DMS53 treated with DMSO at 0.1 percent for 48 hours (cell line): ENCODE data around the gene ZNF138.
"Not testable (repeated sequence)": the region's sequence is repeated elsewhere in the genome, so short reads cannot be mapped to it uniquely, and the experiment has no call there.

Source experiments
- DNase-seq: peaks from one replicate; lab custom pipeline; 2025; ENCODE audit not compliant: unreplicated experiment; lab: John Stamatoyannopoulos, UW

The ZNF138 gene

DNA sequence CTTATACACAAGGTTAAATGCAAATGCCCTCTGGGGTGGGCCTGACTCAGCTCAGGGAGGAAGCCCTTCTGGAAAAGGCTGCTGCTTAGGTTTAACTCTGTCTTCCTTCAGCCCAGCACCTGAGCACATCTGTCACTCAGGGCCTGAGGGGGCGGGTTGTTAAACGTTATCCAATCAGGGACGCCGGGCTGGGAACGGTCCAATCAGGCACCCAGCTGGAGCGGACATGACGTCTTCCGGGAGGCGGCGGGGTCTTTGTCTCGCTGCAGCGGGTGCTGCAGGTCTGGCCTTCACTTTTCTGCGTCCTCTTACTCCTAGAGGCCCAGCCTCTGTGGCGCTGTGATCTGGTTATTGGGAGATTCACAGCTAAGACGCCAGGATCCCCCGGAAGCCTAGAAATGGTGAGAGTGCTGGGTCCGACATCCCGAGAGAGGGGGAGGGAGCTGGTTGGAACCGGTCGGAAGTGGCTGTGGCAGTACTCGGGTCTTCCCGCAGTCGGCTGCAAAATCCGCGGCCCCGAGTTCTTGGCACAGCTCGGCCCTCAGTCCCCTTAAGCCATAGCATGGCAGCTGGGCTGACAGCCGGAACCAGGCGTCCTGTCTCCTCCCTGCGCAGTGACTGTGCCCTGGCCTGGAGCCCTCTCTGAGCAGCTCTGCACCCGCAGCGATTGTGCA, at the start of gene ZNF138:
Gene ZNF138 (plus strand): TSS at position 258 of the 674 bp plus-strand sequence. CDS start 141 bp downstream, at position 399.
- peak; percentile 98 for DNase-seq

DNA sequence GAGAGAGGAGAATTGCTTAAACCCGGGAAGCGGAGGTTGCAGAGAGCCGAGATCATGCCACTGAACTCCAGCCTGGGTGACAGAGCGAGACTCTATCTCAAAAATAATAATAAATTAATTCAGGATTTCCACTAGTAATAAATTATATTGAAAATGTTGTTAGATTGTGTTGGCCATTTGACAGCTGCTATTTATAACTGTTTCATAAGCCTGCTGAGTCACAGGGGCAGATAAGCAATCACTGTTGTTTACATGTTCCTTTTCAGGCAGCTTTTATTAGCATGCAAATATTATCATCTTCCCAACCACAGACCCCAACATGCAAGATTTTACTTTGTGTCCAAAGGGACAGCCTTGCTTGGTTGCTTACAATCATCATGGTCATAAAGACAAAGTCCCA, 49.5 kb upstream of the ZNF138 start:
- no peak for DNase-seq

DNA sequence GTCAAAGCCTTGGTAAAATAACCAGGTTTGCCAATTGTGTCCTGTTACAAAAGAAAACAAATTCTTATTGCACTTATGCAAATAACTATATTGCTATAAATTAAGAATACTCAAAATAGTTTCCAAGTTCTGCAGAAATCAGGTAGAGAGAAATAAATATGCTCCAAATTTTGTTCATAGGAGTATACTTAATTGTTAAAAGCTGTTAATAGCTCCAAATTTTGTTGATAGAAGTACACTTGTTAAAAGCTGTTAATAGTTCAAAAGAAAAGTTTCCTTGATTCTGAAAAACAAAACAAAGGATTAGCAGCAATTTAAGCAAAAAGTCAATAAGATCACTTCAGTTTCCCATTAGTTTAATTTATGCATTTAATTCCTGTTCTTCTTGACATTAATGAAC, 46.4 kb upstream of the ZNF138 start:
- DNase-seq, result no peak

DNA sequence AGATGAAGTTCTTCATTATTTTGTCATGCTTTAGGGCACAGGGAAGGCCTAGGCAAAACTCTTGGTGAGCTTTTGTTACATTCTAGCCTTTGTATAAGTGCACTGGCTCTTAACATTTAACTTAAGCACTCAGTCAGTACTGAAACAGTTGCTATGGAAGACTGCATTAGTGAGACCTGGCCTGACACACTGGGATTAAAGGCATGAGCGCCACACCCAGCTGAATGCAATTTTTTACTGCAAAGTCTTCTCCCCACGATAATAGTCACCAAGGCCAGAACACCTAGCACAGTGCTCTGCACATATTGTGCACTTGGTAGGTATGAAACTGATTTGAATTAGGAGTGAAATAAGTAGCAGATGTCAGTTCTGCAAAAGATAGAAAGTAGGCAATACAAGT, 41.2 kb upstream of the ZNF138 start:
- DNase-seq, result no peak

DNA sequence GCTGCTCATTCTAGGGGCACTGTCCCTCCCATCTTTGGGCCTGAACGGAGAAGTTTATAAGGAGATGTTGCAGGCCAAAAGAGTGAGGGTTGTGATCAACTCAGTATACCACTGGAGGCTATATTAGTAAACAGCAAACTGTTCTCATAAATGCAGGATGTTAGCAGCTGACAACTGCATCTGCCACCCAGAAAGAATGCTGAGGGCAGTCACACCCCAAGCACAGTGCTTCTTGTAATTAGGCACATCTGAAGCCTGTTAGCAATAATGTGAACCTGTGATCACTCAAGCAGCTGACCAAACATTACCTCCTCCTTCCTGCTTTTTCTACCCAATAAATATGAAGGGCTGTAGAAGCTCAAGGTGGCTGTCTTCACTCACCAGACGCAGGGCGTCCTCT, 38.4 kb upstream of the ZNF138 start:
- DNase-seq, result no peak

DNA sequence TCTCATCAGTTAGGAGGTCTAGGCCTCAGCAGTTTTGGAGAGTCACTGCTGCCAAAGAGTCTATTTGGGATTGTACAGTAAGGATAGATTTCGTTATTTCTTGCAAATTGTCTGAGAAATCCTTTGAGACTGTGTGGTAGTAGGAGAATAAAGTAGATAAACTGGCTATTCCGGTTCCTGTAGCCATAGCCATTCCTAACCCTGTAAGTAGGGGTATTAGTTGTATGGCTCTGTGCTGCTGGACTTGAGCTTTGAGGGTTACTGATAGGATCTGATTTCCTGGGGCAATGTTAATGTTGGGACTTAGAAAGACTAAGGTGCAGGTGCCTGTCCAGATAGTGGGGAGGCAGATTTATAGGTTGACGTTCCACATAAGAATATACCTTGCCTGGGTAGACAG, 36.1 kb upstream of the ZNF138 start:
- DNase-seq, result peak; percentile 62

DNA sequence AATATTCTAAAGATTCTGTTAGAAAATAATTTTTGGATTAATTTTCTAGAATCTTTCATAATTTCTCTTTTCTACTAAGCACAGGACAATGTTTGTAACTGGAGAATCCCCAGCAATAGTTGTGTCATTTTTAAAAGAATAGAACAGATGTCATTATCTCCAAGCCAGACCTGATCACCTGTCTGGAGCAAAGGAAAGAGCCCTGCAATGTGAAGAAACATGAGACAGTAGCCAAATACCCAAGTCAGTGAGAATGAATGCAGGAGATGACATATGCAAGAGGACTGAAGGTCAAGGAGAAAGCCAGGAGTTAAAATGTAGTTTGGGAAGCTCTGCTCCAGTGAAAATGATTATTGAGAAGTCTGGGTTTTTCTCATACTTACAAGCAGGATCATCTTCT, 25.4 kb upstream of the ZNF138 start:
- no peak for DNase-seq

DNA sequence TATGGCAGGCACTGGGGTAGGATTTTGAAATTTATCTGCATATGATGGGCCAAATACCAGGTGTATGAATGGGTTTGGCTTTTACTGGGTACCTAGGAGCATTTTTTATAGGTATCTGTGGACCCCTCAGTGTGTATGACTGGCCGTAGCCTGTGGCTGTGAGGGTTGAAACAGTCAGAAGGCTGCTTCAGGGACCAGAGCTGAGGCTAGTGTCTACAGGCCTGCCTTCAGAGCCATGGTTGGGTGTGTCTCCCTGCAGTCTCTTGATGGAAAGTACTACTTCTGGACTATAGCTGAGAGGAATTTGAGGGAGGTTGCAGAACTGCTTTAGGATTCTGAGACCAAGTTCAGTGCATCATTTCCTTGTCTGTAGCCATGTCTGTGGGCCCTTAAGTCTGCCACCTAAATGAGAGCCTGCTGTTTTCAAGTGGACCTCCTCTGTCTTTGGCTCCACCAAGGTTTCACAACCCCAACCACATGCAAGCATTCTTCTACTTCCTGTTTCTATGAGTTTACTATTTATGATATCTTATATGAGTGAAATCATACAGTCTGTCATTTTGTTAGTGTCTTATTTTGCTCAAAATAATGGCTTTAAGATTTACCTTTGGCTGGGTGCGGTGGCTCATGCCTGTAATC, 19.9 kb upstream of the ZNF138 start:
- no peak for DNase-seq

DNA sequence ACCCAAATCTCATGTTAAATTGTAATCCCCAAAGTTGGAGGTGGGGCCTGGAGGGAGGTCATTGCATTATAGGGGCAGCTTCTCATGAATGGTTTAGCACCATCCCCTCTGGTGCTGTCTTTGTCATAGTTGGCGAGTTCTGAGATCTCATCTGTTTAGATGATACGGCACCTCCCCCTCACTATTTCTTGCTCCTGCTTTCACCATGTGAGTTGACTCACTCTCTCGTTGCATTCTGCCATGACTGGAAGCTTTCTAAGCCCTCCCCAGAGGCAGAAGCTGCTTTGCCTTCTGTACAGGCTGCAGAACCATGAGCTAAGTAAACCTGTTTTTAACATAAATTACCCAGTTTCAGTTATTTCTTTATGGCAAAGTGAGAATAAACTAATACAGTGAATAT, 18.9 kb upstream of the ZNF138 start:
- DNase-seq, result no peak

DNA sequence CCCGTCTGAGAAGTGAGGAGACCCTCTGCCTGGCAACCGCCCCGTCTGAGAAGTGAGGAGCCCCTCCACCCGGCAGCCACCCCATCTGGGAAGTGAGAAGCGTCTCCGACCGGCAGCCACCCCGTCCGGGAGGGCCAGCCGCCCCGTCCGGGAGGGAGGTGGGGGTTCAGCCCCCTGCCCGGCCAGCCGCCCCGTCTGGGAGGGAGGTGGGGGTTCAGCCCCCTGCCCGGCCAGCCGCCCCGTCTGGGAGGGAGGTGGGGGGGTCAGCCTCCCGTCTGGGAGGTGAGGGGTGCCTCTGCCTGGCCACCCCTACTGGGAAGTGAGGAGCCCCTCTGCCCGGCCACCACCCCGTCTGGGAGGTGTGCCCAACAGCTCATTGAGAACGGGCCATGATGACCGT, 9.4 kb upstream of the ZNF138 start:
- not testable (repeated sequence) for DNase-seq

DNA sequence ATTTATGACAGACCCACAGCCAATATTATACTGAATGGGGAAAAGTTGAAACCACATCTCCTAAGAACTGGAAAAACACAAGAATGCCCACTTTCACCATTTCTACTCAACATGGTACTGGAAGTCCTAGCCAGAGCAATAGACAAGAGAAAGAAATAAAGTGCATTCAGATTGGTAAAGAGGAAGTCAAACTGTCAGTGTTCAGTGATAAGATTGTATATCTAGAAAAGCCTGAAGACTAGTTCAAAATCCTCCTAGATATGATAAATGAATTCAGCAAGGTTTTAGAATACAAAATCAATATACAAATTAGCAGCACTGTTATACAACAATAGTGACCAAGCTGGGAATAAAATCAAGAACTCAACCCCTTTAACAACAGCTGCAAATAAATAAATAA, 6.9 kb upstream of the ZNF138 start:
- DNase-seq, result no peak

DNA sequence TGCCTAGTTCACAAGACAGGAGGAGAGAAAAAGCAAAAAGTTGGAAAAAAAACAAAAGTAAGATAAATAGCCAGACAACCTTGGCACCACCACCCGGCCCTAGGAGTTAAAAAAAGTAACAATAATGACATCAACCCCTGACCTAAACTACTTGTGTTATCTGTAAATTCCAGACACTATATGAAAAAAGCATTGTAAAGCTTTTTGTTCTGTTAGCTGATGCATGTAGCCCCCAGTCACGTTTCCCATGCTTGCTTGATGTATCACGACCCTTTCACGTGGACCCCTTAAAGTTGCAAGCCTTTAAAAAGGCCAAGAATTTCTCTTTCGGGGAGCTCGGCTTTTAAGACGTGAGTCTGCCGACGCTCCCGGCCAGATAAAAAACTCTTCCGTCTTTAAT, 5.0 kb upstream of the ZNF138 start:
- DNase-seq, result not testable (repeated sequence)

DNA sequence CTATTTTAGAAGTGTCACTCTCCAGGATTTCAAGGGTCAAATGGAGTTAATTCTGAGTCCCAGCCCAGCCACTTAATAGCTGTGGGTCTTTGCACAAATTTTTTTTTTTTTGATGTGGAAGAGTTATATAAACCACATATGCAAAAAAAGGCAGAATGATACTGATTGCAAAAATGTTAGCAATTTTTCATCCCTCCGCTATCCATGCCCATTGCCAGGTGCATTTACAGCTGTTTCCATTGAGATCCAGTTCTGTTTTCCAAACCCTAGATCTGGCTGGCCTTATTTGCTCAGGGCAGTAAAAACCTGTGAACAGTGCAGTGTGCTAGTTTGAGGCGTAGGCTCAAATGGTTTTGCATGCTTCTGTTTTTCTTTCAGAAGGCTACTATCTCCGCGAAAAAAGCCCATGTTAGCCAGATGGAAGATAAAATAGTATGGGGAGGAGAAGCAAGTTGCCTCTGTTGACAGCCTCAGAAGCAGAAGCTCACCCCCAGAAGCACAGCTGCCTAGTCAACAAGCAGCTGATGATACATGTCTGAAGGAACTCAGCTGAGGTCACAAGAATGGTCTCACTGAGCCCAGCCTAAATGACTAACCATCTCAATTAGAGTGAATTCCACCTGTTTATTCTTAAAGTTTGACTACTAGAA, 997 bp upstream of the ZNF138 start:
- no peak for DNase-seq

DNA sequence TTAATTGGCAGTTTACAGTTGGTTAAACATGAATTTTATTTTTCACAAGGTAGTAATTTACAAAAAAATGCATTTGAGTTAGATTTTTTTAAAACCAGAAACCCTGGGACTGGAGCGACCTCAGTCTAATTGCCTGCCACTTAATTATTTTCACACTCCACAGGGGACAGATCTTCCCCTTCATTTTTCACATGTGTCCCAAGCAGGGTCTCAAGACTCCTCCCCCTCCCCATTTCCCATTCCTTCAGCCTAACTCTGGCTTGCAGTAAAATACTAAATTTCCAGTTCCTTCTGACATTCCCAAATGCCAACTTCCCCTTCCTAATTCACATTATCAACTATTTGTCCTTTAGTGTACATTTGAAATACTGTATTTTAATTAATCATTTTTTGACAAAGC, 948 bp downstream of the ZNF138 start:
- no peak for DNase-seq

DNA sequence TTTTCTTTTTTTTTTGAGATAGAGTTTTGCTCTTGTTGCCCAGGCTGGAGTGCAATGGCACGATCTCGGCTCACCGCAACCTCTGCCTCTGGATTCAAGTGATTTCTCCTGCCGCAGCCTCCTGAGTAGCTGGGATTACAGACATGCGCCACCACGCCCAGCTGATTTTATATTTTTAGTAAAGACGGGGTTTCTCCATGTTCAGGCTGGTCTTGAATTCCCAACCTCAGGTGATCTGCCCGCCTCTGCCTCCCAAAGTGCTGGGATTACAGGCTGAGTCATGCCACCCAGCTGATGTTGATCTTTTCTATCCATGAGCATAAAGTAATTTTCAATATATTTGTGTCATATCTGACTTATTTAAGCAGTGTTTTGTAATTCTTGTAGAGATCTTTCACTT, 4.9 kb downstream of the ZNF138 start:
- not testable (repeated sequence) for DNase-seq

DNA sequence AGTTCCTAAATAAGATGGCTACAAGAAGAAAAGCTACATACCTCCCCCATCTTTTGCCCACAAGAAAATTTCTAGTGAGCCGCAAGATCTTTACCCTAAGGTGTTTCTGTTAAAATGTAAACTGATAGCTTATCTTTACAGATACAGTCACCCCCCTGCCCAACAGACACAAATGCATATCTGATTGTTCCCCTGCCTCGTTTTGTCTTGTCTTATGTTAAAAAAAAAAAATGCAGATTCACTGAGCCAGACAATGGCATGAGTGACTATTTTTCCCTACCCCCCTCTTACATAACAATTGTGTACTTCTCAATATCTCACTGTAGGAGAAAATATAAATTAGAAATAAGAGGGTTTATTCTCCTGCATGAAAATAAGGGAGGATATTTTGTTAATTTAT, 8.5 kb downstream of the ZNF138 start:
- no peak for DNase-seq

DNA sequence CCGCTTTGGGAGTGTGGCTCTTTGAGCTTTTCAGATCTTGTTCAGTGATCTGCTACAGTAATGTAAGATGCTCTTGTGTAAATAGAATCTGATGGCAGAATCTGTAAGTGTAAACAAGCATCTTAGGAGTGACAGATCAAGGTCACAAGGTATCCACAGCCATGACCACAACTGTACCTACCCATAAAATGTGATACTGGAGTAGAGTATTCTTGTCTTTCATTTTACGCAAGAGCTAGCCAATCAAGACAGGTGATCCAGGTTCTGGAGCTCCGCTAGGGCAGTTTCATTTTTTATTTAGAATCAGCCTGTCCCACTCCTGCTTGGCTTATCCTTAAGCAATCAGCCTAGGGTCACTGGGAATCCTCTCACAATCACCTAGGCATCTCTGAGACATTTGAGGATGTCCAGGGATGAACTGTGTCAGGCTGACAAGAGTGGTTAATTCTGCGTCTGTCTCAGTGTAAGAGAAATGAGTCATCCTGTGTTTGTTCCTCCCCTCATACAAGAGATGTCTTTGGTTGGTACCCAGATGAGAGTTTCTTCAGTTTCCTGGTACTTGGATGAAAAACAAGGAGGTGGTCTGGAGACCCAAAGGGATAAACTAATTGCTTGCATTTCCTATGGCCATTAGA, 13.6 kb downstream of the ZNF138 start:
- no peak for DNase-seq

DNA sequence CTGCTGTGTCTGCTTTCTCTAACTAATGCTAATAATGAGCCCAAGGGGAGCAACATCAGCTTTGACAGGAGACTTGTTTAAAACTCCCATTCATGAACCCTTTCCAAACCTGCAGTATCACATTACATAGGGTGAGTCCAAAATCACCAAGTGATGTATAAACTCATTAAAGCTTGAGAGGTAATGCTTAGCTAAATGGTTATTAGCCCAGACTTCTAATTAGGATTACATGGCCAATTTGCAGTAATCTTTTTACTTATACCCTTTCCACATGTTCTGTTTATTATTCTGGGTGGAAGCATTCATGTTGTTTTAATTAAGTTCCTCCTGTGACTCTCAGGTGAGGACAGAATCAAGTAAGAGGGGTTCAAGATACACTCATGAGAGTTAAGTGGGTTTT, 17.5 kb downstream of the ZNF138 start:
- DNase-seq, result no peak

DNA sequence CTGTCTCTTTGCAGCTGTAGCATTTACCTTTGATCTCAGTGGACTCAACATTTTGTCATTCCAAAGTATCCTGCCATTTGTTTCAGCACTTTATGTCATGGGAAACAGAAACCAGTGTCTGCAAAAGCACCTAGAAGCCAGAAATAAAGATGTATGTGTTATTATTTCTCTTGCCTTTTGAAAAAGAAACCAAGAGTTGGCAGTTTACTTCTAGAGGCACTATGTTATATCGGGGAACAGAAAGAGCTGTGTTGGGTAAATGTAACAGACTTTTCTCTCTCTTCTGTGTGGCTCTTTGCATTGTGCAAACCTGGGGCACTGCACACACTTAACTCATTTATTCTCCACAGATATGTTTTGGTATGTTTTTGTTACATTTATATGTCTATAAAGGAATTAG, 36.7 kb downstream of the ZNF138 start:
- DNase-seq, result no peak

DNA sequence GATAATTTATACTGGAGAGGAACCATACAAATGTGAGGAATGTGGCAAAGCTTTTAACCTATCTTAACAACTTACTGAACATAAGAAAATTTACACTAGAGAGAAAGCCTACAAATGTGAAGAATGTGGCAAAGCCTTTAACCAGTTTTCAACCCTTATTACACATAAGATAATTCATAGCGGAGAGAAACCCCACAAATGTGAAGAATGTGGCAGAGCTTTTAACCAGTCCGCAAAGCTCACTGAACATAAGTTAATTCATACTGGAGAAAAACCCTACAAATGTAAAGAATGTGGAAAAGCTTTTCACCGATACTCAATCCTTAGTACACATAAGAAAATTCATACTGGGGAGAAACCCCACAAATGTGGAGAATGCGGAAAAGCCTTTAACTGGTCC, 37.9 kb downstream of the ZNF138 start:
- DNase-seq, result no peak

DNA sequence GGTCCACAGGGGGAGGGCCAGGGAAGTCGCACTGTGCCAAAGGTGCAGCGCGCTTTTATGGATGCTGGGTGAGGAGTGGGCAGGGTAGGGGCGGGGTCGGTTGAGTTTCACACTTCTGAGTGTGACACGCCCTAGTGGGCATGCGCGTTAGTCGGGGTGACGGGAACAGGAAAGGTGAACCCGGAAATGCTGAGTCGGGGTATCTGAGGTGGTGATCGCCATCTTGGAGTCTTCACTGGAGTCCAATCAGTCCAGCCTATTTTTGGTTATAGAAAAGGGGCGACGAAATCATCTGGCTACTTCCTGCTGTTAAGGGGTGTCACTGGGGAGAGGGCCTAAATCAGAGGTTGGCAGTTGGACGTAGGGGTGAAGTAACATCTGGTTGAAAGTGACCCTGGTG, 40.8 kb downstream of the ZNF138 start:
- no peak for DNase-seq

DNA sequence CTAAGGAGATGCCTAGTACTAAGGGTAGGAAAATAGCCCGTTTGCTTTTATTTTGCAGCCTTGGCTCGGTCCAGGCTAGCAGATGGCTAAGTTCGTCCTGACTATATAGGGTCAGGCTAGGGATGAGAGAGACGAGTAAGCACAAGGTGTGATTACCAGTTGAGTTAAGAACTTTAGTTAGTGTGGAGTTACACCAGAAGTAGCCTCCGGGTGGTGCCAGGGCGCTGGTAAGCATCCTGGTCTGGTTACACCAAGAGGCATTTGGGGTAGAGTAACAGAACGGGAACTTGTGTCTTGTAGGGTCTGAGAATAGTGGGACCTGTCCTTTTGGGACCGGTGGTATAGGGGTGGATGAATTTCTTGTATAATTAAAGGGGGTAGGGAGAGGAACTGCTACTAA, 41.6 kb downstream of the ZNF138 start:
- DNase-seq, result not testable (repeated sequence)
